ENCODE data around the gene CSF1. TPM values are rescaled to one million over a fixed set of nuclear protein-coding genes. Genes with fewer than 3 reads are reported as not detected.

Gene CSF1
- total and polyA plus RNA-seq, 10 donors = 5.8 to 207 (median 78.1) TPM

DNA sequence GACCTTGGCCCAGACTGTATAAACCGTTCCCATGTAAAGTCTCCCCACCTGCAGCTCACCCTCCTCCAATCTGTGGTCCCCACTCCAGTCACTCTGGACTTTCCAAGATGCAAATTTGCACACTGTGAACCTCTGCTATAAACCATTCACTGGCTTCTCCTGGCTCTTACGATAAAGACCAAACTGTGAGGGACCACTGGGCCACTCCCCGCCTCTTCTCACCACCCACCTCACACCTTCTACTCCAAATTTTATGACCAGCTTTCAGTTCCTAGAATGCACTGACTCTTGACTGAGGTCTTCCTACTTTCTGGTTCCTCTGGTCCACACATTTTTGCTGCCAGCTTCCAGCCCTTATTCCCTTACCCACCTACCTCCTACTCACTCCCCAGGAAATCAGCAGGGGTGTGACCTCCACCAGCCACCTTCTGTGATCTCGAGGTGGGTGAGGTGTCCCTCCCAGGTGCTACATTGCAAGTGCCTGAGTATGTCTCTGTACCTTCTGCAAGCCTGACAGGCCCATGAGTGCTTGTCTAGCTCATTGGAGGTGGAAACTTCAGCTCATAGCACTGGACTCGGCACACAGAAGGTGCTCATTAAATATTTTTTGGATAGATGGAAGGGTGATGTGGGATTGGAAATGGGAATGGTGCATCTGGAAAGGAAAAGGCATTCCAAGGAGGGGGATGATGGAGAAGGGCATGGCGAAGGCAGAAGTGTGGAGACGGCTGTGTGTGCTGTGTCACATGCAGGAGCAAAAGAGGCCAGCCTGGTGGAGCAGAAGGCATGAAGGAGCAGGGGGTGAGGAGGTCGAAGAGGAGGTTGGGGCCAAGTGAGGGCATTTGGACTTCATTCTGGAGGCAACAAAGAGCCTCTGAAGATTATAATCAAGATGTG is 15.6 kb upstream of the CSF1 start:
- 62 to 71% (median 67%) methylated on average over 8 of the region's 8 CpGs for WGBS, 5 donors
- Histone ChIP-seq H3K9me3 (no peaks in the 10 kb centered on the region), H3K36me3 (no peaks in the 10 kb centered on the region), H3K27ac (peak overlapping the region in 7 of 8 donors; percentile 41 to 84 (median 66)), H3K27me3 (replicated peaks in 1 of 7) (no peaks in the 10 kb centered on the region), H3K4me3 (peak overlapping the region in 1 of 8 donors; percentile 23), H3K4me1 (peaks cover 18 to 76% (median 41%) of the 10 kb centered on the region in 6 donors)
- DNase-seq = peak; percentile 62
- no peak for TF ChIP-seq POLR2A (IDR thresholded peaks at IDR 0.05)
- TF ChIP-seq, protein P1, sequence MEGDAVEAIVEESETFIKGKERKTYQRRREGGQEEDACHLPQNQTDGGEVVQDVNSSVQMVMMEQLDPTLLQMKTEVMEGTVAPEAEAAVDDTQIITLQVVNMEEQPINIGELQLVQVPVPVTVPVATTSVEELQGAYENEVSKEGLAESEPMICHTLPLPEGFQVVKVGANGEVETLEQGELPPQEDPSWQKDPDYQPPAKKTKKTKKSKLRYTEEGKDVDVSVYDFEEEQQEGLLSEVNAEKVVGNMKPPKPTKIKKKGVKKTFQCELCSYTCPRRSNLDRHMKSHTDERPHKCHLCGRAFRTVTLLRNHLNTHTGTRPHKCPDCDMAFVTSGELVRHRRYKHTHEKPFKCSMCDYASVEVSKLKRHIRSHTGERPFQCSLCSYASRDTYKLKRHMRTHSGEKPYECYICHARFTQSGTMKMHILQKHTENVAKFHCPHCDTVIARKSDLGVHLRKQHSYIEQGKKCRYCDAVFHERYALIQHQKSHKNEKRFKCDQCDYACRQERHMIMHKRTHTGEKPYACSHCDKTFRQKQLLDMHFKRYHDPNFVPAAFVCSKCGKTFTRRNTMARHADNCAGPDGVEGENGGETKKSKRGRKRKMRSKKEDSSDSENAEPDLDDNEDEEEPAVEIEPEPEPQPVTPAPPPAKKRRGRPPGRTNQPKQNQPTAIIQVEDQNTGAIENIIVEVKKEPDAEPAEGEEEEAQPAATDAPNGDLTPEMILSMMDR (IDR thresholded peaks at IDR 0.05 in 8 of 11, conservative IDR thresholded peaks at IDR 0.05 in 3 of 11) = no peak
- no peak for TF ChIP-seq POLR2AphosphoS5 (IDR thresholded peaks at IDR 0.05)
- intact Hi-C loops (cut with DNase I; ENCODE audit: low total_unique reads) = no loop called here

DNA sequence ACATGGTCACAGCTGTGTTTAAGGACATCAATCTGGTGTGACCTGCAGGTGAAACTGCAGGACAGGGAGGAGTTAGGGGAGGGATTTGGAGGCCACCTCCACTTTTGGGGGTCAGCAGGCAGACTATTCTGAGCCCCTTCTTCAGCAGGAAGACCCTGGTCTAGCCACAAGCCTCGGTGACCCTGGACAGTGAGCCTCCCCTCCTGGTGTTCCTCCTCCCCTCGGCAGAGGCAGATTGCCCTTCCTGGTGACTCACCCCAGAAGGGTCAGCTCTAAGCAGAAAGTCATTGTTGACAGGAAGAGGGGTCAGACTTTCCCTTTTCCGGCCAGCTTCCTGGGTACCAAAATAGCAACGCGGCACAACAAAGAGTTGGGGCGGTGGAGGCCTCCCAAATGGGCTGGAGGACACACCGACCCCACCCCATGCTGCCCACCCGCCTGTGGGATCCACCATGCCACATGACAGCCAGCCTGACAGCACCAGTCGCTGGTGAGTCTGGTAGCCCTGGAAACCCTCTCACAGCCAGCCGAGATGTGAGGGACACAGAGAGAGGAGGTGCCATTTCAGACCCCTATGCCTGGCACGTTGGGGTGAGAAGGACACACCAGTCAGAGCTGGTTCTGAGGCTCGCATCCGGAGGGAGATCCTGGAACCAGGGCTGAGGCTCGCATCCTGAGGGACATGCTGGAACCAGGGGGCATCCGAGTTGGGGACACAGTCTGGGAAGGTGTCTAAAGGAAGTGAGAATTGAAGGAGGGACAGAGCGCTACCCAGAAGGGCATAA is 14.7 kb upstream of the CSF1 start:
- Histone ChIP-seq H3K4me1 (peaks cover 18 to 85% (median 42%) of the 10 kb centered on the region in 6 donors), H3K27me3 (replicated peaks in 1 of 7) (no peaks in the 10 kb centered on the region), H3K36me3 (no peaks in the 10 kb centered on the region), H3K27ac (peak overlapping the region in 7 of 8 donors; percentile 41 to 84 (median 68)), H3K4me3 (peak overlapping the region in 1 of 8 donors; percentile 23), H3K9me3 (no peaks in the 10 kb centered on the region)
- TF ChIP-seq POLR2AphosphoS5 (IDR thresholded peaks at IDR 0.05) = peak; percentile 72 to 91 (median 73)
- TF ChIP-seq, protein P1 (IDR thresholded peaks at IDR 0.05 in 8 of 11, conservative IDR thresholded peaks at IDR 0.05 in 3 of 11) = peak in 1 of 11 experiments; percentile 11
- TF ChIP-seq POLR2A (IDR thresholded peaks at IDR 0.05) = no peak
- 36 to 73% (median 45%) methylated on average over 6 to 16 of the region's 16 CpGs for WGBS, 5 donors
- DNase-seq = peak; percentile 85
- intact Hi-C loops (cut with DNase I; ENCODE audit: low total_unique reads) = no loop called here

DNA sequence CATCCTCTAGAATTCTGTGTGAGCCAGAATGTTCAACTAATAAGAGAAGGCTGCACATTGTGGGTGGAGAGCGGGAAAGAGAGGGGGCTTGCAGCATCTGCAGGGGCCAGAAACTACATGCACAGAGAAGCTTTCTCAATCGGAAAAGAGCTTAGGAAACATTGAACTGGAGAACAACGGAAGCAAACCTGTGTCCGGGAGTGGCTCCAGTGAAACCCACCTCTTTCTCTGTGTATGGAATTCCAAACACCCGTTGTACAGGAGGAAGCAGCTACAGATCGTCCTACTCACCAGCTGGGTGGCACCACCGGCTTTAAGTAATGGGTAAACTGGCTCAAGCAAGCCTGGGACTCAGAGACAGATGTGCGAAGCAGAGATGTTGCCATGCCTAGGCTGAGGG is 14.0 kb upstream of the CSF1 start:
- 71 to 86% (median 77%) methylated on average over 8 of the region's 8 CpGs for WGBS, 5 donors
- no peaks in the 10 kb centered on the region for H3K36me3 ChIP-seq
- TF ChIP-seq POLR2A (IDR thresholded peaks at IDR 0.05) (no peak), POLR2AphosphoS5 (IDR thresholded peaks at IDR 0.05) (no peak)
- TF ChIP-seq, protein P1 (IDR thresholded peaks at IDR 0.05 in 8 of 11, conservative IDR thresholded peaks at IDR 0.05 in 3 of 11) = no peak
- H3K4me3 ChIP-seq = no peak overlapping the region
- intact Hi-C loops (cut with DNase I; ENCODE audit: low total_unique reads) = no loop called here
- peaks cover 18 to 85% (median 44%) of the 10 kb centered on the region in 6 donors for H3K4me1 ChIP-seq
- DNase-seq = no peak
- no peaks in the 10 kb centered on the region for H3K27me3 ChIP-seq (replicated peaks in 1 of 7)
- no peaks in the 10 kb centered on the region for H3K9me3 ChIP-seq
- peak overlapping the region in 7 of 8 donors; percentile 19 to 84 (median 68) for H3K27ac ChIP-seq
